ENCODE data around the gene SYTL1. TPM values are rescaled to one million over a fixed set of nuclear protein-coding genes. Genes with fewer than 3 reads are reported as not detected.

SYTL1 gene
- total RNA-seq, 1 experiment from 2014 or later = 0.12 TPM

- peak; percentile 15 for DNase-seq (ENCODE audit: low read depth)
Observed at GRCh38 chr1:27346991-27347624, 5.3 kb downstream of the SYTL1 start.

GRCh38 chr1:27348861-27349783 lies 7.3 kb downstream of the SYTL1 start:
- peak; percentile 33 for DNase-seq (ENCODE audit: low read depth)

- peak; percentile 69 for DNase-seq (ENCODE audit: low read depth)
Observed at GRCh38 chr1:27349784-27350662, 8.2 kb downstream of the SYTL1 start.

- DNase-seq (ENCODE audit: low read depth) = no peak
Observed at GRCh38 chr1:27350663-27351540, 9.1 kb downstream of the SYTL1 start.

- DNase-seq (ENCODE audit: low read depth) = no peak
Observed at GRCh38 chr1:27351541-27352107, 9.8 kb downstream of the SYTL1 start.

- DNase-seq (ENCODE audit: low read depth) = no peak
Observed at GRCh38 chr1:27353166-27353565, 11.3 kb downstream of the SYTL1 start.

- no peak for DNase-seq (ENCODE audit: low read depth)
Observed at GRCh38 chr1:27353629-27354028, 11.8 kb downstream of the SYTL1 start.

- no peak for DNase-seq (ENCODE audit: low read depth)
Observed at GRCh38 chr1:27355683-27356082, 13.9 kb downstream of the SYTL1 start.

GRCh38 chr1:27356277-27356618 lies 14.4 kb downstream of the SYTL1 start:
- DNase-seq (ENCODE audit: low read depth) = no peak

GRCh38 chr1:27356619-27357280 lies 14.9 kb downstream of the SYTL1 start:
- DNase-seq (ENCODE audit: low read depth) = no peak

GRCh38 chr1:27357281-27358037 lies 15.6 kb downstream of the SYTL1 start:
- DNase-seq (ENCODE audit: low read depth) = peak; percentile 27

GRCh38 chr1:27358038-27358927 lies 16.5 kb downstream of the SYTL1 start:
- no peak for DNase-seq (ENCODE audit: low read depth)

- no peak for DNase-seq (ENCODE audit: low read depth)
Observed at GRCh38 chr1:27358928-27359313, 17.1 kb downstream of the SYTL1 start.

- DNase-seq (ENCODE audit: low read depth) = no peak
Observed at GRCh38 chr1:27359822-27360158, 18.0 kb downstream of the SYTL1 start.

GRCh38 chr1:27360159-27361043 lies 18.6 kb downstream of the SYTL1 start:
- DNase-seq (ENCODE audit: low read depth) = no peak

- no peak for DNase-seq (ENCODE audit: low read depth)
Observed at GRCh38 chr1:27361044-27361402, 19.2 kb downstream of the SYTL1 start.

- no peak for DNase-seq (ENCODE audit: low read depth)
Observed at GRCh38 chr1:27361553-27361952, 19.7 kb downstream of the SYTL1 start.

Measured in RPMI7951 (cell line).